ENCODE measurements around the gene UBL4A. TPM values are rescaled to one million over a fixed set of nuclear protein-coding genes. Genes with fewer than 3 reads are reported as not detected.

Gene UBL4A
- total and polyA plus RNA-seq, 9 of the 15 experiments (the other 6 are each of a cell fraction or from before 2014, with no cell fraction given): 15.2 to 140 (median 100) TPM

GRCh38 chrX:154526901-154527675, 40.7 kb upstream of the UBL4A start (continued):
- no peak for TF ChIP-seq GTF3C2 (IDR thresholded peaks at IDR 0.05; ENCODE audit: borderline replicate concordance, extremely low read depth, insufficient read length)
- no peak for TF ChIP-seq ZNF408 (CRISPR knock-in tag; IDR thresholded peaks at IDR 0.05; ENCODE audit: low read depth)
- no peak for TF ChIP-seq KAT2B (IDR thresholded peaks at IDR 0.05; ENCODE audit: low read depth, low read length)
- TF ChIP-seq PHB2 (IDR thresholded peaks at IDR 0.05; ENCODE audit: low read depth): no peak
- no peak for TF ChIP-seq EWSR1 (IDR thresholded peaks at IDR 0.05; ENCODE audit: borderline replicate concordance, low read depth, partially characterized antibody)
- TF ChIP-seq, protein P1, sequence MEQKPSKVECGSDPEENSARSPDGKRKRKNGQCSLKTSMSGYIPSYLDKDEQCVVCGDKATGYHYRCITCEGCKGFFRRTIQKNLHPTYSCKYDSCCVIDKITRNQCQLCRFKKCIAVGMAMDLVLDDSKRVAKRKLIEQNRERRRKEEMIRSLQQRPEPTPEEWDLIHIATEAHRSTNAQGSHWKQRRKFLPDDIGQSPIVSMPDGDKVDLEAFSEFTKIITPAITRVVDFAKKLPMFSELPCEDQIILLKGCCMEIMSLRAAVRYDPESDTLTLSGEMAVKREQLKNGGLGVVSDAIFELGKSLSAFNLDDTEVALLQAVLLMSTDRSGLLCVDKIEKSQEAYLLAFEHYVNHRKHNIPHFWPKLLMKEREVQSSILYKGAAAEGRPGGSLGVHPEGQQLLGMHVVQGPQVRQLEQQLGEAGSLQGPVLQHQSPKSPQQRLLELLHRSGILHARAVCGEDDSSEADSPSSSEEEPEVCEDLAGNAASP (IDR thresholded peaks at IDR 0.05): no peak
- no peak for TF ChIP-seq ZNF445 (CRISPR knock-in tag; IDR thresholded peaks at IDR 0.05; ENCODE audit: low read depth)
- no peak for TF ChIP-seq HDAC8 (tag; IDR thresholded peaks at IDR 0.05)
- TF ChIP-seq ATF7 (IDR thresholded peaks at IDR 0.05): peak; percentile 51; the same call in 1 of the 2 replicates
- no peak for TF ChIP-seq ZNF740 (CRISPR knock-in tag; IDR thresholded peaks at IDR 0.05)
- TF ChIP-seq ZNF740 (tag; IDR thresholded peaks at IDR 0.05): no peak
- 0 out of 2 replicates have a peak, but pooled peaks have one; percentile 8 for TF ChIP-seq CXXC5 (CRISPR knock-in tag; IDR thresholded peaks at IDR 0.05)
- no peak for TF ChIP-seq STAG1 (CRISPR knock-in tag; IDR thresholded peaks at IDR 0.05; ENCODE audit: borderline replicate concordance)
- no peak for TF ChIP-seq ZBED1 (IDR thresholded peaks at IDR 0.05)
- no peak for TF ChIP-seq HDAC3 (IDR thresholded peaks at IDR 0.05; ENCODE audit: borderline replicate concordance, partially characterized antibody)
- TF ChIP-seq ZNF431 (CRISPR knock-in tag; IDR thresholded peaks at IDR 0.05): no peak
- no peak for TF ChIP-seq KAT8 (IDR thresholded peaks at IDR 0.05; ENCODE audit: low read depth)
- no peak for TF ChIP-seq ZKSCAN3 (CRISPR knock-in tag; IDR thresholded peaks at IDR 0.05)
- no peak for TF ChIP-seq MITF (IDR thresholded peaks at IDR 0.05)
- TF ChIP-seq, protein P2, sequence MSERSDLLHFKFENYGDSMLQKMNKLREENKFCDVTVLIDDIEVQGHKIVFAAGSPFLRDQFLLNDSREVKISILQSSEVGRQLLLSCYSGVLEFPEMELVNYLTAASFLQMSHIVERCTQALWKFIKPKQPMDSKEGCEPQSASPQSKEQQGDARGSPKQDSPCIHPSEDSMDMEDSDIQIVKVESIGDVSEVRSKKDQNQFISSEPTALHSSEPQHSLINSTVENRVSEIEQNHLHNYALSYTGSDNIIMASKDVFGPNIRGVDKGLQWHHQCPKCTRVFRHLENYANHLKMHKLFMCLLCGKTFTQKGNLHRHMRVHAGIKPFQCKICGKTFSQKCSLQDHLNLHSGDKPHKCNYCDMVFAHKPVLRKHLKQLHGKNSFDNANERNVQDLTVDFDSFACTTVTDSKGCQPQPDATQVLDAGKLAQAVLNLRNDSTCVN (CRISPR knock-in tag; IDR thresholded peaks at IDR 0.05): no peak
- TF ChIP-seq ZBTB8A (IDR thresholded peaks at IDR 0.05; ENCODE audit: partially characterized antibody): no peak
